SK-N-MC (cell line): ENCODE data around the gene ATG13.

Experiments used
- EZH2 ChIP-seq: fragments of 200-600 bp; sonication (generic); IDR thresholded peaks from one replicate; pipeline ENCODE4 v1.6.1; 2017; ENCODE audit warnings: antibody characterized with exemption
- FOXP2 ChIP-seq: optimal IDR thresholded peaks from 2 replicates; pipeline ENCODE3; 2011; ENCODE audit warnings: mild to moderate bottlenecking, moderate library complexity; ENCODE audit not compliant: insufficient read depth; ENCODE audit errors: extremely low read length, control extremely low read depth
- POLR2AphosphoS5 ChIP-seq: IDR thresholded peaks from 2 replicates; pipeline ENCODE4 v1.6.1; 2012; ENCODE audit warnings: mild to moderate bottlenecking, low read depth, low read length, borderline replicate concordance

DNA sequence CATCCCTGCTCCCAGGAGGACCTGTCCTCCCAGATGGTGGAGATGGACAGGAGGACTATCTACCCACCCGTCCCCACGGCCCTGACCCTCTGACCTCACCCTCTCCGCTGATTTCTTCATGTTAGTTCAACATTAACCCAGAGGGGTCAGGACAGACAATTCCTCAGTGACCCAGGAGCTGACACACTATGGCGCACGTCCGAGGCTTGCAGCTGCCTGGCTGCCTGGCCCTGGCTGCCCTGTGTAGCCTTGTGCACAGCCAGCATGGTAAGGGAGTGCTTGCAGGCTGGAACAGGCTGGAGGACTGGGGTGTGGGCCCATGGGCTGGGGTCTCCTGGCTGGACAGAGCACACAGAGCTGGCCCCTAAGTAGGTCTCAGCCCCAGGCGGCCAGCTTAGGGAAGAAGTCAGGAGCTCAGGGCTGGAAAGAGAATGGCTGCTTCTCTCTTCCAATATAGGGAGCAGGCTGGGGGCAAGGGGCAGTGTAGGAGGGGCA, 101.7 kb downstream of the ATG13 start, which contains the start of gene F2:
- no peak for TF ChIP-seq EZH2
- no peak for TF ChIP-seq POLR2AphosphoS5
- TF ChIP-seq FOXP2 = no peak
